T-cell (primary cell): ENCODE results near the gene PGBD1. TPM values are rescaled to one million over a fixed set of nuclear protein-coding genes. Genes with fewer than 3 reads are reported as not detected.
A peak's percentile ranks its signal among the peaks of the same experiment; 100 is the strongest.

Source experiments
- ATAC-seq, 4 experiments: fragments of 200-7000 bp in 3 of 4; fragments of 150-1000 bp in 1 of 4; cut with Tn5 transposase; replicated peaks in 1 of 4; 1 replicate in 3 of 4; 2 replicates in 1 of 4; pipeline ENCODE4 v1.10.0; 2021; ENCODE audit warnings: moderate library complexity in 3 of 4, mild to moderate bottlenecking in 2 of 4, moderate number of reproducible peaks in 1 of 4
- CTCF ChIA-PET, 2 donors: fragments of 300-600 bp; sonication (Branson Sonifier 250); formaldehyde crosslinking; loops; one replicate each; lab custom pipeline; 2022; ENCODE audit warnings: antibody characterized with exemption in 2 of 2; lab: Charles Lee
- POLR2A ChIA-PET, 2 donors: fragments of 300-600 bp; sonication (Branson Sonifier 250); formaldehyde crosslinking; loops; one replicate each; lab custom pipeline; 2022; ENCODE audit warnings: antibody characterized with exemption in 2 of 2; lab: Charles Lee
- DNase-seq, 35 experiments: peaks; one replicate each; pipeline versions ENCODE4 v3.0.0 to v3.0.0-alpha.2; 2013 to 2023
- H3K27ac ChIP-seq: one replicate; pipeline ENCODE4 v1.5.1; 2013; ENCODE audit warnings: low read length
- H3K27me3 ChIP-seq, 2 experiments: replicated peaks in 1 of 2; 1 replicate in 1 of 2; 2 replicates in 1 of 2; pipeline versions ENCODE4 v1.6.1 to v1.7.0; 2013; ENCODE audit warnings: low read length in 1 of 2, mixed read lengths in 1 of 2; ENCODE audit not compliant: control insufficient read depth in 2 of 2, insufficient read depth in 2 of 2; ENCODE audit errors: extremely low read depth in 1 of 2
- H3K36me3 ChIP-seq, 2 donors: 1 replicate in 1 of 2; 2 replicates in 1 of 2; pipeline versions ENCODE4 v1.6.1 to v1.7.0; 2013; ENCODE audit warnings: low read length in 1 of 2; ENCODE audit not compliant: control insufficient read depth in 2 of 2, insufficient read depth in 1 of 2; ENCODE audit errors: extremely low read depth in 1 of 2
- H3K4me1 ChIP-seq, 2 experiments: 1 replicate in 1 of 2; 2 replicates in 1 of 2; pipeline versions ENCODE4 v1.6.1 to v1.7.0; 2013; ENCODE audit warnings: low read length in 2 of 2, mixed read lengths in 1 of 2; ENCODE audit not compliant: insufficient read depth in 2 of 2, control insufficient read depth in 1 of 2; ENCODE audit errors: extremely low read depth in 1 of 2
- H3K4me3 ChIP-seq, 2 donors: 1 replicate in 1 of 2; 2 replicates in 1 of 2; pipeline versions ENCODE4 v1.5.1 to v1.7.0; 2013; ENCODE audit warnings: mild to moderate bottlenecking in 2 of 2, low read length in 1 of 2, moderate library complexity in 1 of 2; ENCODE audit not compliant: control insufficient read depth in 1 of 2; ENCODE audit errors: extremely low read depth in 1 of 2
- H3K9me3 ChIP-seq: 2 replicates; pipeline ENCODE4 v1.7.0; 2013
- H3K27ac Mint-ChIP-seq, 2 donors: one replicate each; pipeline ENCODE4 v1.8.0; 2020 to 2021; ENCODE audit warnings: mild to moderate bottlenecking in 2 of 2, mixed read lengths in 2 of 2
- H3K27me3 Mint-ChIP-seq, 2 donors: one replicate each; pipeline ENCODE4 v1.8.0; 2021 to 2022; ENCODE audit warnings: mixed read lengths in 2 of 2
- H3K36me3 Mint-ChIP-seq: one replicate; pipeline ENCODE4 v1.8.0; 2021; ENCODE audit warnings: mixed read lengths
- H3K4me1 Mint-ChIP-seq, 3 donors: one replicate each; pipeline ENCODE4 v1.8.0; 2020 to 2022; ENCODE audit warnings: mixed read lengths in 3 of 3, mild to moderate bottlenecking in 1 of 3
- H3K4me3 Mint-ChIP-seq, 3 donors: one replicate each; pipeline ENCODE4 v1.8.0; 2020 to 2022; ENCODE audit warnings: mild to moderate bottlenecking in 3 of 3, mixed read lengths in 3 of 3, moderate library complexity in 3 of 3
- H3K9me3 Mint-ChIP-seq, 3 donors: one replicate each; pipeline ENCODE4 v1.8.0; 2020 to 2022; ENCODE audit warnings: mixed read lengths in 3 of 3
- WGBS: methylation state at CpG from one replicate; pipeline ENCODE4 v1.1.5; 2013; ENCODE audit warnings: missing lambda C conversion rate; ENCODE audit not compliant: insufficient coverage; 5-methylcytosine and 5-hydroxymethylcytosine counted together
- total RNA-seq, 35 experiments: library from RNA in 6 of 35; stranded (reverse) in 6 of 35; fragments of 120-200 nt in 1 of 35; gene quantifications; one replicate each; pipeline versions ENCODE4 v1.2.1 to v1.2.4 and lab custom pipeline; 2013 to 2026

Gene PGBD1
- total RNA-seq, 5 donors from 2014 or later (not counting 1 experiment from before 2014, with no cell fraction given): 1.1 to 2.0 (median 1.2) TPM

DNA sequence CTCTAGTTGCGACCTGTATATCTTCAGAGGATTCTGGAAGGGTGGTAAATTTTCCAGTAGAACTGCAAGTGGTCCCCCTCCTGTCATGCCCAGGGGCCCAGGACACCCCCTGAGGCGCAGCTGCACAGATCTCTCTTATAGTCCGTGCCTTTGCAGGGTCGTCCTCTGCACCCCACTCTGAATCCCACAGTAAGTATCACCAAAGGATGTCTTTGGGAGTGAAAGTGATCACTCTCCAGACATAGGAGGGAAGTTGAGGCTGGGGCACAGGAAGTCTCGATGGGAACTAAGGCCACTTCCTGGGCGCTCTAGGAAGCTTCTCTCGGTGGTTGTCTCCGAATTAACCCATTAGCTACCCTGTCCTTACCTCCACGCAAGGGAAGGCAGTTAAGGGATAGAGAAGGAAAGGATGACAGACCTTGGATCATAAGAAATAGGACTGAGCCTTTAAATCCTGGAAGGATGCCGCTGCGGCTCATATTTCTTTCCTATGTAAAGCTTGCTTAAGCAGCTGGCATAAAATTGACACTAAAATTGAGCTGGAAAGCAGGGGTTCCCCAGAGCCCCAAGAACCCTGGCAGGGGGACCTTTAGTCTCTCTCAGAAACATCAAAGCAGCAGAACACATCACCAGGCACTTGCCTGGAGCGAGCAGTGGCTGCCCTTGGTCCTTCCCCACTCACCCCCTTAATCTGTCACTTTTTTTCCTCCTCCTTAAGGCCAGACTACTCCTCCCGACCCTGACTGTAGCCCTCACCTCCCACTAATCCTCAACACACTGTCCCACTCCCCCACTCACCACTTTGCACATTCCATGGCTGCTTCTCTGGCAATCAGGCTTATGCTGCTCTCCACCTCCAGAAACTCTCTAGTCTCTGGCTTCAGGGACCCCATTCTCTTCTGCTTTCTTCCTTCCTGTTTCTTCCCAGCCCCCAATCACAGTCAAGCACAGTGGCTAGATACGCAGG, 29.1 kb upstream of the PGBD1 start, which contains the start of gene ZKSCAN4:
TSS of gene ZKSCAN4 (minus strand) at position 261 of the 967 bp plus-strand sequence. CDS start 289 bp downstream, outside the sequence.
- WGBS: 8% methylated on average over 4 of the region's 14 CpGs
- Histone ChIP-seq H3K27me3 (peaks cover 0 to 6% of the 10 kb centered on the region in 2 experiments), H3K36me3 (peaks cover 0 to 11% of the 10 kb centered on the region in 2 donors), H3K4me3 (peak within 1 kb of the TSS; percentile 63 to 96), H3K9me3 (no peaks in the 10 kb centered on the region), H3K4me1 (peaks cover 9 to 22% of the 10 kb centered on the region in 2 experiments), H3K27ac (peak within 1 kb of the TSS; percentile 32)
- peak; percentile 57 to 90 (median 76) for DNase-seq
- CTCF ChIA-PET: interaction anchor here in 1 of 2 donors (0.6 to 1.7 kb wide), 6 partner anchors 12 to 191 kb away, joined by 3 to 19 read pairs (median 3); partner anchors contain the start of genes ZSCAN23 and ZSCAN26
- H3K27me3 Mint-ChIP-seq: peaks cover 0 to 5% of the 10 kb centered on the region in 2 donors
- peak; percentile 88 to 92 (median 92) for ATAC-seq
- peak within 1 kb of the TSS; percentile 87 to 92 for H3K27ac Mint-ChIP-seq
- peaks cover 38 to 47% (median 41%) of the 10 kb centered on the region in 3 donors for H3K4me1 Mint-ChIP-seq
- H3K4me3 Mint-ChIP-seq: peak within 1 kb of the TSS; percentile 94 to 99 (median 98)
- no peaks in the 10 kb centered on the region for H3K9me3 Mint-ChIP-seq
- POLR2A ChIA-PET: interaction anchor here (1.0 to 1.5 kb wide), 4 partner anchors 15 to 111 kb away, joined by 3 to 17 read pairs (median 5); partner anchors contain the start of genes ZSCAN26 (in 2 of the 2) and ZKSCAN8 (in 1 of the 2)
- H3K36me3 Mint-ChIP-seq: peaks cover 10% of the 10 kb centered on the region

DNA sequence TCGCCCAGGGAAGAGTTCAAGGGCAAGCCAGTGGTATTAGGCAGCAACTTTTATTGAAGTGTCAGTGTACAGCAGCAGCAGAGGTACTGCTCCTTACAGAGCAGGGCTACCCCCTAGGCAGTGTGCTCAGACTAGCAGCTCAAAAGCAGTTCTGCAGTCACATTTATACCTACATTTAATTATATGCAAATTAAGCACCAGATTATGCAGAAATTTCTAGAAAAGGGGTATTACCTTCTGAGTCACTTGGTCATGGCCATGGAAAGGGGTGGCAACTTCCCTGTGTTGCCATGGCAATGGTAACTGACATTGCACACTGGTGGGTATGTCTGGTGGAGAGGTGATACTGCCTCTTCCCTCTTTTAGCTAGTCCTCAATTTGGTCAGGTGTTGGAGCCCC, 27.3 kb upstream of the PGBD1 start:
- CTCF ChIA-PET: interaction anchor here in 1 of 2 donors (1.5 kb wide), 1 partner anchor 13 kb away, joined by 5 read pairs; the partner anchor contains the start of gene ZSCAN26

DNA sequence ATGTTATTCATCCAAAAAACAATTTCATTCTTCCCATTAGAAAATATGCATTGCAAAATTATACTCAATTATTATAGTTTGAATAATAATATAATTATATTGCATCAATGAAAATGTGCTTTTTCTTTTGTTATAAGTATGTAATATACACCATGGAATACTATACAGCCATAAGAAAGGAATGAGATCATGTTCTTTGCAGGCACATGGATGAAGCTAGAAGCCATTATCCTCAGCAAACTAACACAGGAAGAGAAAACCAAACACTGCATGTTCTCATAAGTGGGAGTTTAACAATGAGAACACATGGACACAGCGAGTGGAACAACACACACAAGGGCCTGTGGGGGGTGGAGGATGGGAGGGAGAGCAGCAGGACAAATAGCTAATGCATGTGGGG, 24.3 kb upstream of the PGBD1 start:
- Histone ChIP-seq H3K36me3 (no peaks in the 10 kb centered on the region), H3K27me3 (peaks cover 0 to 17% of the 10 kb centered on the region in 2 experiments), H3K9me3 (no peaks in the 10 kb centered on the region), H3K4me3 (no peak overlapping the region), H3K27ac (no peak overlapping the region), H3K4me1 (peaks cover 3 to 12% of the 10 kb centered on the region in 2 experiments)
- ATAC-seq (no peak), DNase-seq (no peak)
- peaks cover 7% of the 10 kb centered on the region for H3K36me3 Mint-ChIP-seq
- peaks cover 8 to 10% of the 10 kb centered on the region in 2 donors for H3K27me3 Mint-ChIP-seq
- no CpG with 5 or more reads among the region's 1 CpG for WGBS
- H3K9me3 Mint-ChIP-seq: peaks cover 0 to 5% (median 3%) of the 10 kb centered on the region in 3 donors
- peaks cover 9 to 17% (median 17%) of the 10 kb centered on the region in 3 donors for H3K4me1 Mint-ChIP-seq
- no peak overlapping the region for H3K4me3 Mint-ChIP-seq
- CTCF ChIA-PET: no interaction called here
- H3K27ac Mint-ChIP-seq: no peak overlapping the region
- POLR2A ChIA-PET: no interaction called here

More for the DNA sequence above, 27.3 kb upstream of the PGBD1 start:
- H3K36me3 ChIP-seq: no peaks in the 10 kb centered on the region
- no peak overlapping the region for H3K27ac ChIP-seq
- DNase-seq (no peak), ATAC-seq (no peak)
- 85% methylated on average over 1 of the region's 1 CpG for WGBS
- peaks cover 0 to 12% of the 10 kb centered on the region in 2 experiments for H3K27me3 ChIP-seq
- no peak overlapping the region for H3K4me3 ChIP-seq
- Mint-ChIP-seq H3K9me3 (peaks cover 0 to 5% (median 3%) of the 10 kb centered on the region in 3 donors), H3K36me3 (peaks cover 7% of the 10 kb centered on the region), H3K4me3 (no peak overlapping the region), H3K27me3 (peaks cover 5 to 8% of the 10 kb centered on the region in 2 donors), H3K27ac (no peak overlapping the region), H3K4me1 (peaks cover 31 to 44% (median 42%) of the 10 kb centered on the region in 3 donors)
- H3K4me1 ChIP-seq: peaks cover 9 to 24% of the 10 kb centered on the region in 2 experiments
- H3K9me3 ChIP-seq: no peaks in the 10 kb centered on the region
- POLR2A ChIA-PET: no interaction called here

DNA sequence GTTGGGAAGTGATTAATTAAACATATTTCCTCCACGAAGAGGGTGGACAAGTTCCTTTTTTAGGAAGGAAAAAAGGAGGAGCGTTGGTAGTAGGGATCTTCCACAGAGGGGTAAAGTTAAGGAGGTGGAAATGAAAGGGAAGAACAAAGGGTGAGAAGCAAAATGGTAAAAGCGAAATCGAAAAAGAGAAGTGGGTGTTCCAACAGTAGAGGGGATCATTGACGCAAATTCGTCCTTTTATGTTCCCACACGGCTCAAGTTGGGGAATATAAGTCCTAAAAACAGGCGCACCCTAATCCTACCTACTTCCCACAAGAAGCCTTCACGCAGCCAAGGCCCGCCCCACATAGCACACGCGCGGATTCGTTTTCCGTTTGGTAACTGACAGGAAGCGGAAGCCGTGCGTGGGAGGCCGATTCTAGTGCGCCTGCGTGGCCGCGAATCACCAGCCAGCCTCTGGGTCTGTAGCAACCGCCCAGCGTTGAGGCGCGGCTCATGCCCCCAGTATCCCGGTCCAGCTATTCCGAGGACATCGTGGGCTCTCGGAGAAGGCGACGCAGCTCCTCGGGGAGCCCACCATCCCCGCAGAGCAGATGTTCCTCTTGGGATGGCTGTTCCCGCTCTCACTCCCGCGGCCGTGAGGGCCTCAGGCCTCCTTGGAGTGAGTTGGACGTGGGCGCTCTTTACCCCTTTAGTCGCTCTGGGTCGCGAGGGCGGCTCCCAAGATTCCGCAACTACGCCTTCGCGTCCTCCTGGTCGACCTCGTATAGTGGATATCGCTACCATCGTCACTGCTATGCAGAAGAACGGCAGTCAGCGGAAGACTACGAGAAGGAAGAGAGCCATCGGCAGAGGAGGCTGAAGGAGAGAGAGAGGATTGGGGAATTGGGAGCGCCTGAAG, 22.2 kb upstream of the PGBD1 start, which contains the start of gene NKAPL:
TSS of gene NKAPL (plus strand) at position 421 of the 901 bp plus-strand sequence. CDS start at position 496, 75 bp downstream.
- POLR2A ChIA-PET: no interaction called here
- 74% methylated on average over 51 of the region's 58 CpGs for WGBS

DNA sequence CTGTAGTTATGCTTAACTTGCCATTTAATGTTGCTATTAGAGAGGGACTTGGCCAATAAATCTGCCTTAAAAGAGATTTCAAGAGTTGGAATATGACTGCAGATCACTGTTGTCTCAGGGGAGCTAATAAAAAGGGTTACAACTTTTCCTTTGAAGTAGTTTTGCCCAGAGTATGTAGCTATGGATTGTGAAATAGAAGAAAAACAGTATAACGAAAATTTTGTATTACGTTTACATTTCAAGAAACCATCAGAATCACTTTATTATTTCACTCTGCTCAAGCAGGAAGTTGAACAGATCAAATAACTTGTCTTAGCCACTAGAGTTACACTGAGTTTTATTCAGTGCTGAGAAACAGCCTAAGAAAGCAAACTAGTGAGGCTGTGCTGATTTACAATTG, 17.4 kb upstream of the PGBD1 start:
- WGBS: no CpG with 5 or more reads among the region's 2 CpGs
- Histone ChIP-seq H3K27me3 (peaks cover 0 to 6% of the 10 kb centered on the region in 2 experiments), H3K4me1 (peaks cover 13 to 14% of the 10 kb centered on the region in 2 experiments), H3K9me3 (no peaks in the 10 kb centered on the region), H3K4me3 (no peak overlapping the region), H3K36me3 (no peaks in the 10 kb centered on the region), H3K27ac (no peak overlapping the region)
- CTCF ChIA-PET: interaction anchor here in 1 of 2 donors (1.3 kb wide), 1 partner anchor 11 kb away, joined by 3 read pairs; no protein-coding TSS in a partner anchor
- H3K9me3 Mint-ChIP-seq: no peaks in the 10 kb centered on the region
- ATAC-seq (no peak), DNase-seq (no peak)
- peaks cover 0 to 5% of the 10 kb centered on the region in 2 donors for H3K27me3 Mint-ChIP-seq
- no peak overlapping the region for H3K4me3 Mint-ChIP-seq
- peaks cover 0 to 16% (median 12%) of the 10 kb centered on the region in 3 donors for H3K4me1 Mint-ChIP-seq
- no peak overlapping the region for H3K27ac Mint-ChIP-seq
- POLR2A ChIA-PET: no interaction called here
- no peaks in the 10 kb centered on the region for H3K36me3 Mint-ChIP-seq

More for the DNA sequence above, 22.2 kb upstream of the PGBD1 start, which contains the start of gene NKAPL:
- ATAC-seq (peak in 3 of 4 experiments; percentile 62 to 85 (median 68)), DNase-seq (peak in 33 of 35 experiments; percentile 10 to 61 (median 45))
- Histone ChIP-seq H3K36me3 (no peaks in the 10 kb centered on the region), H3K27ac (no peak within 1 kb of the TSS), H3K9me3 (no peaks in the 10 kb centered on the region), H3K4me3 (peak within 1 kb of the TSS in 1 of 2 donors; percentile 45), H3K4me1 (peaks cover under 1 to 6% of the 10 kb centered on the region in 2 experiments), H3K27me3 (peaks cover 0 to 17% of the 10 kb centered on the region in 2 experiments)
- Mint-ChIP-seq H3K27me3 (peaks cover 8 to 10% of the 10 kb centered on the region in 2 donors), H3K4me3 (peak within 1 kb of the TSS; percentile 34 to 50 (median 36)), H3K27ac (peak within 1 kb of the TSS; percentile 39 to 58), H3K9me3 (peaks cover 0 to 5% (median 3%) of the 10 kb centered on the region in 3 donors), H3K4me1 (peaks cover 0 to 10% (median 10%) of the 10 kb centered on the region in 3 donors), H3K36me3 (peaks cover 7% of the 10 kb centered on the region)
- CTCF ChIA-PET: interaction anchor here in 1 of 2 donors (1.2 kb wide), 1 partner anchor 8 kb away, joined by 4 read pairs; the partner anchor contains the start of gene ZSCAN26
